T47D (cell line): ENCODE measurements around the gene BBS9.

Experiments
- DNase-seq, 2 experiments: peaks; one replicate each; pipeline versions ENCODE4 v3.0.0 to v3.0.0-alpha.2; 2011 to 2012; ENCODE audit warnings: low read depth in 1 of 2, low spot score in 1 of 2
- JUND ChIP-seq: IDR thresholded peaks from 2 replicates; pipeline ENCODE4 v1.6.1; 2012; ENCODE audit warnings: low read depth
- in situ Hi-C: cut with HindIII; loops from 2 replicates; pipeline ENCODE4 v1.10.0; 2016; ENCODE audit warnings: low sequenced_read_pairs, low pct_unique_long_range_greater_than_20kb

BBS9 gene

DNA sequence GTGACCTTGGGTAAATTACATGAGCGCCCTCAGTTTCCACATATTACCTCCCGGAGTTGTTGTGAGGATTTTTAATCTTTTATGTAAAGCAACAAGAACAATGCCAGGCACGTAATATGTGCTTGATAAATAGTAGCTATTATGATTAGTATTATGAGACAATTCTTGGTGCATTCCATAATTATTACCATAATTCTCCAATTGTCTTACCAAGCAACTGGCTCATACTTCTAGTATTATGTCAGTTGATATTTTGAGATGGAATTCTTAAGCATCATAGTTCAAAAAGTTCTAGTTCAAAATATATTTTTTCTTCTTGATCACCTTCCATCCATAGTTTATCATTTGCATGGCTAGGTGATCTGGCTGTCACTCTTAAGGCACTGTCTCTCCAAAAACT lies 259.0 kb downstream of the BBS9 start:
- in situ Hi-C loops, result no loop called here

DNA sequence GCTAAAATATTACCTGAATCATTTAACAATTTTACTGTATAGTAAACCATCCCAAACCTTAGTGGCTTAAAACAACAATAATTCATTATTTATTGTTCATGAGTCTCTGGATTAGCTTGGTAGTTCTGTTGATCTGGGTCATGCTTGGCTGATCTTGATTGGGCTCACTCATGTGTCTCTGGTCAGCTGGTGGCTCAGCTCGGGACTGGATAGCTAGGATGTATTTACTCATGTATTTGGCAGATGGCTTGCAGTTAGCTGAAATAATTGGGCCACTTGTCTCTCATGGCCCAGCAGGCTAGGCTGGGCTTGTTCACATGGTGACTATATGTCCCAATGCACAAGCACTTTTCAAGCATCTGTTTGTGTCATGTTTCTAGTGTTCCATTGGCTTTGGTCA lies 262.8 kb downstream of the BBS9 start:
- no peak for DNase-seq
- TF ChIP-seq JUND, result no peak
- in situ Hi-C loops, result no loop called here

More for the DNA sequence above, 259.0 kb downstream of the BBS9 start:
- no peak for DNase-seq
- no peak for TF ChIP-seq JUND

DNA sequence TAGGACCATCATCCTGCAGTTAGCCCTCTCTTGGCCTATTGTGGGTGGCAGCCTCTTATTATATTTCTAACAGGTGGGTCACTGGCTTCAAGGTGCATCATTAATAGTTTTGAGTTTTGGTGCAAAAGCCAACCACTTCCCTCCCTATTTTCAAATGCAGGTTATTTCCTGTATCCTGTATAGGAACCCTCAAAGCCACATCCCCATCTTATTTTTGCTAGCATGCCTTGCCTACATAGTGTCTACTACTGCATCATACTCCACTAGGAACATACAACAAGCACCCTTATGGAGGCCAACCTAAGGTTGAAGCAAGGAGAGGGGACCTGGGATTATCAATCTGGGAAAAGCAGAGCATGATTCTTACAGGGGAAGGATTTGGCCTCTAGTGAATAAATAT lies 264.4 kb downstream of the BBS9 start:
- no peak for TF ChIP-seq JUND
- in situ Hi-C loops, result no loop called here
- DNase-seq, result no peak

DNA sequence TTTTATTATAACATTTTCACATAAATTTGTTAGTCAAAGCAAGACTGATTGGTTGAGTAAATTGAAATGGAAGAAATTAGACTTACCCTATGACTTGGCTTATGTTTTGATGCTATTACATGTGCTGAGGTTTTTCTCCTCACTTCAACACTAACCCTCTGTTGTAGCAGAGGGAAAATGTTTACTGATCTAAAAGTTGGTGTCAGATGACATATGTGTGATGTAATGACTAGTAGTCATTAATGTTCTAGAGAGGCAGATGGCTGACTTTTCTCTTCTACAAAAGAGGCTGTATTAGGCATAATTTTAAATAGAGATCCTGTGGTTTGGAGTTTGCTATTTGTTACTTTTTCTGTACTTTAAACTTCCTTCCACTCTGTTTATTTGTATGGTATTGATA lies 266.0 kb downstream of the BBS9 start:
- DNase-seq, result no peak
- TF ChIP-seq JUND, result no peak
- in situ Hi-C loops, result no loop called here

DNA sequence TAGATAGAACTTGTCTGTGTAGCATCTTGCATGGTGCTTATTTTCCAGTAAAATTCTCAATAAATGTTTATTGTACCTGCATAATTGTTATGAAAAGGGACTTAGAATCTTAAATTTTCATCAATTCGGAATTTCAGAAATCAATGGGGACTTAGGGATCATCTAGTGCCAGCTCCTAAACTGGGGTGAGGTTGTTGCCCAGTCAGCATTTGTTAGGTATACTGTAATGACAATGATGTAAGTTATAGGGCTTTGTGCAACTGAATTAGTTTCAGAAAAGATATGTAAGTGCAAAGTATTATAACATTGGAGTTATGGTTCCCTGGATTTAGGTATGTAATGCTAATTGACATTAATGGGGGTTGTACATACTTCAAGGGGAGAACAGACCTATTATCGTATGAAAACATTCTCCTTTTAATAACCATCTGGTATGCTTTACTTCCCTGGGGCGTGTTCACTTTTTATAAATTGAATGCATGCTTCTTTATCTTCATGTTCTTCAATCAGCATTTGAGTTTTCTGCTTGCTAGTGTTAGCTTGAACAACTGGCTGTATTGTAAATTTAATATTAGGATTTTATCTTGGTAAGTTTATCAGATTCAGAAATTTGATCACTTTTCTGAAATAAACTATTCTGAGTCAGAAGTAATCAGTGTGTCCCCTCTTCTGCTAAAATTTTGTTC lies 270.3 kb downstream of the BBS9 start:
- no peak for DNase-seq
- in situ Hi-C loops, result no loop called here
- no peak for TF ChIP-seq JUND

DNA sequence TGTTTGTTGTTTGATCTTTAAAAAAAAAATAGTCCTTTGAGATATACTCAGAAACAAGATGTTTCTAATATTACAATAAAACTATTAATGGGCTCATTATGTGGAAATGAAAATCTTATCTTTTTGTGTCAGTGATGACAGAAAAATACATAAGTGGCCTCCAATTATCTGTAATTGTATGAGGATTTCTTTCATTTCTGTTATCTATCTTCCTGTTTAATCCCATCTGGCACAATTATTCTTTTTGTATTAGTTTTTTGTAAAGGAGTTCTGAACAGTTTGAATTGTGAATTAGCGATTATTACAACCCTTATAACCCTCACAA lies 270.8 kb downstream of the BBS9 start:
- no peak for DNase-seq
- TF ChIP-seq JUND, result no peak
- in situ Hi-C loops, result no loop called here

DNA sequence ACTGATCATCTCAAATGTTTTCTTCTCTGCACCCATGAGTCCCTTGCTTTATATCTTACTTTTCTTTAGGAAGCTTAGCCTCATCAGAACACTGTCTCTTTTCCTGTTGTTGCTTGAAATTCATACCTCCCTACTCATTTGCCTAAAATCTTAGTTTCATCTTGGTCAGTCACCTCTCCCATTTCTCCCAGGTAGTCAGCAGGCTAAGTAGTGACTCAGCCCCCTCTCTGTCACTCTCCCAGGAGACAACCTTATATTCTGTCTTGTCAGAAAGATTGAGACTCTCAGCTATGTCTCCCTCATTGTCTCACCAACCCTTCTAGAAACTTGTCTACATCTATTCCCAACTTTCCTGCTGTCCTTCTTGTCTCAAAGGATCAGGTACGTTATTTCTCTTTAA lies 280.9 kb downstream of the BBS9 start:
- DNase-seq, result no peak
- TF ChIP-seq JUND, result no peak
- in situ Hi-C loops, result no loop called here

DNA sequence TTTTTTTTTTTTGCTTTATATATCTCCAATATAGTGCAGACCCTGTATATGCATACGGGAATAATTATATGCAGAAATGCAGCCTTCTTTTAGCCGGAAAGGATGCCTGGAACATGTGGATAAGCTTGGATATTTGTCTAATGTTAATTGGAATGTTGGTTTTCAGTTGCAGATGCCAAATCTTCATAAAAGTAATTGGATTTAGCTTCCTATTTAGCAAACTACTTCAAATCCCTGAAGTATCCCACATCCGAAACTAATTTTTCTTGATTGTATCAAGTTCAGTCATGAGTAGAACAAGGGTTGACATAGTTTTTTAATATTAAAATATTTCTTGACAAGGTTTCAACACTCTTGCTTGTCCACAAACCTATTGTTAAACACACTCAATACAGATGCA lies 281.7 kb downstream of the BBS9 start:
- in situ Hi-C loops, result no loop called here
- DNase-seq, result no peak
- TF ChIP-seq JUND, result no peak

DNA sequence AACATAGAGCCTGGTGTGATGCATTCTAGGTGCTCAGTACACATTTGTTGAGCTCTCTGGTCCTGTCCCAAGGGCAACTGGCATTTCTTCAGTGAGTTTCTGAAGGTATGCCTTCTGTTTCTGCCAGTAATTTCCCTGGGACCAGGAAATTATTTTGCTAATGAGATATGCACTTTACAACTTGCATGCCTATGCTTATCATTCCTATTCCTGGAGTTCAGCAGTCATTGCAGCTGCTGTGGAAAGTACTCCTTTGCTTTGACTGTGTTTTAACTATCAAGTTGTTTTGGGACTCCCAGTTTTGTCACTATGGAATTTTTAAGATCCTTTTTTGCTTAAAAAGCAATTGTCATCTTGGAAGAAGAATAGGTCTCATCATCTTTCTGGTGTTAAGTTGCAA lies 283.0 kb downstream of the BBS9 start:
- DNase-seq, result no peak
- no peak for TF ChIP-seq JUND
- in situ Hi-C loops, result no loop called here

DNA sequence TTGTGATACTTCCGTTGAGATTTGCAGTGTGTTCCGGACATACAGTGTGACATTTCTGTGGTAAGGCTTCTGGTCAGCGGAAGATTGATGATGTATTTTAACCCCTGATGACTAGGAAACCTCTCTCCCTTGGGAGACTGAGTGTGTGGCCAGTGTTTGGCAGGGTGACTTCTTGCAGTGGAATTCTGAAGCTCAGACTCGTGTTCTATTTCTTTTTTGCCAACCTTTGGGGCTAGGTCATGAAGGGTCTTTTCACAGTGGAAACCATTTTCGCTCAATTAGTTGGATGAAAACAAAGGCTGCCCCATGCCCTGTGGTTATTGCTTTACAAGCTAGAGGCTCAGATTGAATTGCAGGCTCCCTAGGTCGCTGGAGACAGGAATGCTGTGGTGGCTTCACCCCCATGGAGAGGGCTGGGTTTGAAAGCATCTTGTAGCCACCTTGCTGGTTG lies 288.9 kb downstream of the BBS9 start:
- no peak for DNase-seq
- no peak for TF ChIP-seq JUND
- in situ Hi-C loops, result no loop called here

DNA sequence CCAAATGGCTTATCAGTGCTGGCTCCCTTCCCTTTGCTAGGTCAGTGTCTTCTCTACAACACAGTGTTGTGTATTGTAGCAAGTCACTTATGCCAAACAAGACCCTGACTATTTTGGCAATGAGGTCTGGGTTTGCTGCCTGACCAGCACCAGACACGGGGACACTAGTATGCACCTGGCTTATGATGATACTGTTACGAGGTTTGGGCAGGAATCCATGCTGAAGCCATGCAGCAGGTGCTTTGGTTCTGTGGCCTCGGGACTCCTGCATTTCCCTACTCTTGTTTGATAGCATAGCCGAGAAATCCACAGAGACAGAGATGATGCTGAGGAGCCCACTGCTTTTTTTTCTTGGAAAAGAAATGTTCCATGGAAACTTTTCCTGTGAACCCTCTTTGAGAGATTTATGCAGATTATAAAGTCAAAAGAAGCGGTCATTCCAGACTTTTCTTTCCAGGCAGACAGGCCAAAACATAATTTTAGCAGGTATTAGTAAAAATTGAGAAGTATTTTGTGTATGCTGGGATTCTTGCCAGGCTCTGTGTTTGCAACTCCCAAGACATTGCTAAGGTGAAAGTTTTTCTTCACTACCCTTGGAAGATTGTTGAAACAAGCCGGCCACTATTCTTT lies 291.1 kb downstream of the BBS9 start:
- TF ChIP-seq JUND, result no peak
- no peak for DNase-seq
- in situ Hi-C loops, result no loop called here

DNA sequence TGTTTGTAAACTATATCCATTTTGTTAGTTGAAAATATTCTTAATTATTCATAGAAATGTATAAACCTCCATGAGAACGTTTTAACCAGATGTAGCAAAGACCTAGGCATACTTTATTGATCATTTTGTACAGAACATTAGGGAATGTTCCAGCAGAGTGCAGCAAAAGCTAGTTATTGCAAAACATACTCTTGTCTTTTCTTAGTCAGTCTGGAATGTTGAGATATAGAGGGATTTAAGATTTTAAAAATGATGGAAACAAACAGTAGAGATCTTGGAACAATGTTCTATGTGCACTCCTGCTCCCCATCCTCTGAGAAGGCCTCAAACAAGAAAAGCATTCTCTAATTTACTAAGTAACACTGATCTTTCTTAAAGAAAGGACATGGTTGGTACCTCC lies 292.1 kb downstream of the BBS9 start:
- no peak for TF ChIP-seq JUND
- in situ Hi-C loops, result no loop called here
- DNase-seq, result peak in 1 of 2 experiments; percentile 26

DNA sequence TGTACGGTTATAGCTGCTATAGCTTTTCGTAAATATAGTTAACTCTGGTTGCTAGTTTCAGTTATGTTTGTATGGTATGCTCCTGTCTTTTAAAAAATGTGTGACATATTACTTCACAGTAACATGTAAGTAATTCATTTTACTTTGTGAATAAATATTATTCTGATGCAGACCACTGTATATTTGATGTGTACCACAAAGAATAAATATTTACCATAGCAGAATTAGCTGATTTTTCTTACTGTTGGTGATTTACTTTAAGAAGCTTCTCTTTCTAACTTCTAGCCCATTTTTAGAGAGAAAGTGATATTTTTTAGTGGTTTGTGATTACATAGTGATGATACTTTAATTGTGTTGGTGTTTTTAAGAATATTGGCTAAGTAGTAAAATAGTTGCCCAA lies 292.8 kb downstream of the BBS9 start:
- DNase-seq, result no peak
- in situ Hi-C loops, result no loop called here
- no peak for TF ChIP-seq JUND
